Sciatic nerve (tissue), 2 donors: ENCODE data around the gene MRPL58. TPM values are rescaled to one million over a fixed set of nuclear protein-coding genes. Genes with fewer than 3 reads are reported as not detected.
"Not testable (repeated sequence)": the region's sequence is repeated elsewhere in the genome, so short reads cannot be mapped to it uniquely, and the experiment has no call there.

Experiments used
- ATAC-seq: fragments of 200-7000 bp; cut with Tn5 transposase; one replicate; pipeline ENCODE4 v1.9.1; 2020; ENCODE audit warnings: mild to moderate bottlenecking, moderate library complexity
- DNase-seq: peaks from one replicate; pipeline ENCODE4 v3.0.0-alpha.2; 2020; ENCODE audit warnings: low spot score
- intact Hi-C: fragments of 100-400 bp; cut with DNase I; formaldehyde crosslinking; loops from one replicate; pipeline ENCODE4 v1.14.2; 2022
- total RNA-seq: library from RNA; stranded (reverse); fragmentation: NEBNext Ultra II Directional; extraction: Animal tissue kit (Norgen Biotek cat#: 25700); gene quantifications from one replicate; pipeline ENCODE4 v1.2.1, GENCODE V29; 2021
- donor health status: DM: no; HTN: no; CAD: no.
- donor health status: DM: no; HTN: no; CAD: no.

The MRPL58 gene
- total RNA-seq, 1 donor from 2014 or later: 20.1 TPM

DNA sequence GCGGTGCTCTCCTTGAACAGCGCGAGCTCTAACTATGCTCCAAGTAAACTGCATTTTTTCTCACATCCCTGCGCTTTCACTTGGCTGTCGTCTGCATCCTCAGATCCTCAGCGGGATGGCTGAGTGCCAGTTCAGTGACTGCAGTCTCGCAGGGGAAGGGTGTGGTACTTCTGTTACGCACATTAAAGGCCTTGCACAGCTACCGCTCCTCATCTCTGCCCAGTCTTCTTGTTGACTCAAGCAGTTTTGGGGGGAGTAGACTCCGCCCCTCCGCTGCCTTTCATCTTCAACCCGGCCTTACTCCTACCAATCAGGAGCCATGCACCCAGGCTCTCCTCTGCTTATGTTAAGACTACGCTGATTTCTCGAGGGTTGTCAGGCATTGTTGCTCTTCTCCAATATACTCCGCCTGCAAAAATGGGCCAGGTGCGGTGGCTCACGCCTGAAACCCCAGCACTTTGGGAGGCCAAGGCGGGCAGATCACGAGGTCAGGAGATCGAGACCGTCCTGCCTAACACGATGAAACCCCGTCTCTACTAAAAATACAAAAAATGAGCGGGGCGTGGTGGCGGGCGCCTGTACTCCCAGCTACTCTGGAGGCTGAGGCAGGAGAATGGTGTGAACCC lies 24.3 kb downstream of the MRPL58 start:
- intact Hi-C loops: no loop called here
- DNase-seq: peak; percentile 88
- ATAC-seq: no peak

DNA sequence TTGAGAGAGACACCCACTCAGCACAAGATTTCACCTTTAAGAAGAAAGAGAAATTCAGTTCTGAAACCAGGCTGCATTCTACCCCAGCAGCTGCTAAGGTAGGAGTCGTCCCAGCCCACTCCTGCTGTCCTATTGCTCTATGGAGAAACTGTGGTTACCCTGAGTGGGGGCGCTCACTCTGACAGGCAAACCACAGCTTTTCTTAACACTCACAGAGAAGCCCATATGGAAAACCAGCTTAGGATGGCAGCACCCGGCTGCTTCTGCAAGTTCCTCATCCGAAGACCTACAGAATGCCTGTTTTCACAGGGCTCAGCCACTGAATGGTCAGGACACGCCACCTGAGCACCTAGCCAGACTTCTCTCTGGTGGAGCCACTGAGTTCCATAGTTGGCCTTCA lies 26.8 kb downstream of the MRPL58 start:
- intact Hi-C loops: no loop called here
- ATAC-seq (no peak), DNase-seq (no peak)

- DNase-seq (no peak), ATAC-seq (no peak)
- intact Hi-C loops: no loop called here
These were observed 29.3 kb downstream of the MRPL58 start for GRCh38 chr17:75041656-75042280.

DNA sequence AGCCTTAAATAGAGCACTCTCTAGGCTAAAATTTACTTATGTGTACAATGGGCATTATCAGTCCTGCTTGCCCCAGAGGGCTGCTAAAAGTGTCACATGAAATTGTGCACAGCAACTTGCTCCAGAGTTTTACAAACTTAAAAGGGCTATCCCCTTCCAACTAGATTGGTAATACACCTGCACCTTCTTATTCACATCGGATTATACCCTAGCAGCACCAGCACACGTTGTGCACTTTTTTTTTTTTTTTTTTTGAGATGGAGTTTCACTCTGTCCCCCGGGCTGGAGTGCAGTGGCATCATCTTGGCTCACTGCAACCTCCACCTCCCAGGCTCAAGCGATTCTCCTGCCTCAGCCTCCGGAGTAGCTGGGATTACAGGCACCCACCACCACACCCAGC lies 31.3 kb downstream of the MRPL58 start:
- intact Hi-C loops, DNase-seq, ATAC-seq: not testable (repeated sequence)

DNA sequence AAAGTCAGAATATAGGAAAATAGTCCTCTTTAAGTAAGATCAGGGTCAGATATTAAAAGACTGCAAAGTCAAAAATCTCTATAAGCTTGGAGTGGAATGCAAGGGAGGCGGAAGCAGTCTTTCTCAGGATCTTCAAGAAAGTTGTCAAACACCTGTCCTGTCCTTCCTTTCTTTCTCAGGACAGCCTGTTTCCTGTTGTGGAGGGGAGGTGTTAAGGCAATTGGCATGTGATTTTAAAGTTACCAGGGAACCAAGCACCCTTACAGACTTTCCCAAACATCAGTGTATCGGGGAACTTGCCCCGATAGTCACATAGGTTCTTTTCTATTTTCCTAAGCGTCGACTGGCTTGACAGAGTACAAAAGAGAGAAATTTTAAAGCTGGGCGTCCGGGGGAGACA lies 32.2 kb downstream of the MRPL58 start:
- no peak for ATAC-seq
- DNase-seq: no peak
- intact Hi-C loops: no loop called here

GRCh38 chr17:75045946-75046406 lies 33.5 kb downstream of the MRPL58 start:
- DNase-seq, intact Hi-C loops, ATAC-seq: not testable (repeated sequence)

GRCh38 chr17:75046407-75047289 lies 34.2 kb downstream of the MRPL58 start, which contains the start of the genes ATP5PD and KCTD2:
Gene ATP5PD, minus strand, starts transcription at chr17:75046969. Its CDS starts 4,319 bp downstream, at chr17:75042650.
Gene KCTD2, plus strand, starts transcription at chr17:75047225. Its CDS starts 26 bp downstream, at chr17:75047251.
- intact Hi-C loops: no loop called here
- ATAC-seq (peak; percentile 99), DNase-seq (peak; percentile 96)

GRCh38 chr17:75047398-75048098 lies 35.1 kb downstream of the MRPL58 start:
- DNase-seq (peak; percentile 71), ATAC-seq (no peak)
- intact Hi-C loops: no loop called here

DNA sequence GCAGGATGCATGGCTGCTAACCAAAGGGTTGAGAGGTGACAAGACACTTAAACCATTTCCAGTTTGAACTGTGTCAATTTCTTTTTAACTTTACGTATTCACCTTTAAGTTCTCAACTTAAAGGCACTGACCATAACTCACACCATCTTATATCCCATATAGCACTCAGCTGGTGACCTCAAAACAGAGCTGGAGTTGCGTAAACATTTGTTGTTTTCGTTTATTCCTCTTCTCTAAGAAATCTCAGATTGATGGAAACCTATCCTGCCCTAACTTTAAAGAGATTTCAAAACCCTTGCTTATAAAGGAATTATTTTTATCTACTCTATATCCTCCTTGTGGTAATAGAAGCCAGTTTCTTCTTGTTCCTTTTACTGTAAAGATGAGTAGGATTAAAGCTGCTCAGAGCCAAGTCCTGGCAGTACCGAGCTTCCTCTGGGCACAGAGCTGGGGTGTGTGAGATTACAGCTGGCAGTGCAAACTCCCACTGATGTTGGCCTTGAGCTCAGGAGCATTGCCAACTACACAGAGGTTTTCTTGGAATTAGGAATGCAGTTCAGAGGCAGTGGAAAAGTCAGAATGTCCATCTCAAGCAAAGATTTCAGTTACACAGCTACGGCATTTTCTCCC lies 35.9 kb downstream of the MRPL58 start:
- ATAC-seq: no peak
- DNase-seq: no peak
- intact Hi-C loops: no loop called here

GRCh38 chr17:75049057-75049456 lies 36.6 kb downstream of the MRPL58 start:
- intact Hi-C loops: no loop called here
- ATAC-seq (no peak), DNase-seq (no peak)

DNA sequence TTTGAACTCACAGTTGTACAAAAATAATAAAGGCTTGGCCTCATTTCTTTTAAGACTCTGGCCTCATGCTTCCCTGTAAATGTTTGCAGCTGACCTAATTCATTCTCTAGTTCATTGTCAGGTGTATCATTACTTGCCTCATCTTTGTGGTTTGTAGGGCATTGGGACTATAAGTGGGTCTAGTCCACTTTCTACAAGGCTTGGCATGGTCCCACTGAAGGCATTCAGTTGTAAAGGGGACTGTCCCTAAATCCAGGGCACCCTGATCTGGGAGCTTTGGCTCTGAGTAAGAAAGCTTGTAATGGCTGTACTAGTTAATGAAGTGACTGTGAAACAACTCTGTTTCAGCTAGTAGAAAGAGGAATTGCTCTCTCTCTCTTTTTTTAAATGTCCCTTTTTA lies 37.2 kb downstream of the MRPL58 start:
- ATAC-seq (no peak), DNase-seq (no peak)
- intact Hi-C loops: no loop called here

DNA sequence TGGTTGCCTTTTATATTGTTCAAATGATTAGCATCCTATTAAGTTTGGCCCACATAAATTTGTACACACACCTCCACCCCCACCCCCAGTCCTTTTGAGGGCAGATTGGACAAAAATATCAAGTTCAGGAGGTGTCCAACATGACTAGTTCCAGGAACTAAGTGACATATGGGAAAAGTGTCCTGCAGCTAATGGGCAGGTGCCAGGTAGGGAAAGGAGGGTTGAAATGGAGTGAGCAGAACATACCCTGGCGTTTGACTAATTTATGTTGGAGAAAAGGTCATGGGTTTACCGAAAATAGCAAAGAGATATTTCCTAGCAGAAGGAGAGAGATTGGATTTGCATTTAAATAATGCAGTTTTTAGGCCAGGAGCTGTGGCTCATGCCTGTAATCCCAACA lies 39.5 kb downstream of the MRPL58 start:
- intact Hi-C loops: no loop called here
- DNase-seq (no peak), ATAC-seq (no peak)

DNA sequence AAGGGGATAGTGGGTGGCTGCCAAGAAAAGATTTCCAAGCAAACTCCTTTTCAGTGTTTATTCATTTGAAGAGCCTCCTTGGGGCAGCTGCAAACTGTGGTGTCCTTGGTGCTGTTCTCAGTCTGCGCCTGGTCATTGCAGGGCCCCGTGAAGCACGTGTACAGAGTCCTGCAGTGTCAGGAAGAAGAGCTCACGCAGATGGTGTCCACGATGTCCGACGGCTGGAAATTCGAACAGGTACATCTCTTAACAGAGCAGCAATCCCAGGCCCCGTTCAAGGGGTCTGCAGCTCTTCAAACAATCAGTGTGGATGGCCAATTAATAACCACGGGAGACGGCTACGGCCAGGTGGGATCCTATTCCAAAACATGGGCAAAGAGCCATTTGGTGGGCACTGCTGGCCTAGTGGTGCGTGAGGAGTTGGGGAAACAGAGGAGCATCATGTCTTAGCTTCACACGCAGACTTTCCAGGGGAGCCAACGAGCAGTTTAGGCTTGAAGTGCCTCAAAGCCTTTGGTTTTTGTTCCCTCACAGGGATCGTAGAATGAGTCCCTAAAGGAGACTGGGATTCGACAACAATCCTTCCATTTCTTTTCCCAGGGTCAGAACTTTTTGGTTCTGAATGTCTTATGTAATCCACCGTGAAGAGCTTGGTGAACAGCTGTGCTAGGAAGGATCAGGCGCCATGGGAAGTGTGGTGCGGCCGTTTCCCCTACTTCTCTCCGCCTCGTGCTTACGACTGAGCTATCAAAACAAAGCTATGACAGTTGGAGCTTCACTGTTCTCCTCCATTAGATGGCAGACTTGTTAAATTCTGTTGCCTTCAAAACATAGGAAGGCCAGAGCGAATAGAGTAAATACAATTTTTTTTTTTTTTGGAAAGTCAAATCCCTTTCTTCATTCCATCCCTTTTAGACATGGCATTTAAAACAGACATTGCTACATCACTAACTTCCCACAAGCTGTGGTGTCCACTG lies 47.2 kb downstream of the MRPL58 start:
- ATAC-seq: peak; percentile 93
- DNase-seq: no peak
- intact Hi-C loops: no loop called here

DNA sequence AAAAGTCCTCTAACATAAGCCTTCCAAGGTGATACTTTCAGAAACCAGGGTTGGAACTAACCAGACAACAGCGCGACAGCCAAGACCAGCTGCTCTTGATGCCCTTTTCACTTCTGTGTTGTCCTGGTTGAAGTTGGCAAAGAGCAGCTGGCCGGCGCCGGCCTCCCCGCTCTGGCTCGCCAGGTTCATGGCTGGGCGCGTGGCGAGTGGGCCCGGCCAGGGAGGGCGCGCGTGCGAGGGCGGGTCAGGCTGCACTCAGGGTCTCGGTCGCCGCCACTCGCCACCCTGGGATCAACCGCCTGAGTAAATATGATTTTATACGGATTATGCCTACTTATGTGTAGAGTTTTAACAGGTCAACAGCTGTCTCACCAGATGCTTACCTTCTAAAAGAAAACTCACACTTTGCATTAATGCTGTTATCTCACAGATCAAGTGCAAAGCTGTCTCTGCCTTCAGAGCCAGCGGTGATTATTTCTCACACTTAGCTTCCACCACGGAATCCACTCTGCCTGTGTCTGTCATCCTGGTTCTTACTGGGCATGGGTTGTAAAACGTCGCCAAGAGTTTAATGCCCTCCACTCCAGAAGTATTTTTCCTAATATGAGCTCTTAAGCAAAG lies 48.1 kb downstream of the MRPL58 start:
- DNase-seq (no peak), ATAC-seq (no peak)
- intact Hi-C loops: no loop called here

DNA sequence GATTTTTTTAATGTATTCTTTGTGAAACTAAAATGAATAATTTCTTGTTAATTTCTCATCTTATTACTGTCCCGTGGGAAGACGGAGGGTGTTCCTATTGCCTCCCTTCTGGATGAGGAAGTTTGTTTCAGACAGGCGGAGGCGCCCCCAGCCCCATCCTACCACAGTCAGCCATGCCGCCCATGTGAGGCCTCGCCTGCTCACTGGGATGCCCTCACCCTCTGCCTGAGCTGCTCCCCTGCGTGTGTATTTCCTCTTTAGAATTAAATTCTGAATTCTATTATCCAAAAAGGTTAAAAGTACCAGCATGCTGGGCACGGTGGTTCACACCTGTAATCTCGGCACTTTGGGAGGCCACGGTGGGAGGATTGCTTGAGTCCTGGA lies 48.6 kb downstream of the MRPL58 start:
- DNase-seq: no peak
- intact Hi-C loops: no loop called here
- ATAC-seq: no peak

GRCh38 chr17:75061618-75062017 lies 49.1 kb downstream of the MRPL58 start:
- DNase-seq (no peak), ATAC-seq (no peak)
- intact Hi-C loops: no loop called here

DNA sequence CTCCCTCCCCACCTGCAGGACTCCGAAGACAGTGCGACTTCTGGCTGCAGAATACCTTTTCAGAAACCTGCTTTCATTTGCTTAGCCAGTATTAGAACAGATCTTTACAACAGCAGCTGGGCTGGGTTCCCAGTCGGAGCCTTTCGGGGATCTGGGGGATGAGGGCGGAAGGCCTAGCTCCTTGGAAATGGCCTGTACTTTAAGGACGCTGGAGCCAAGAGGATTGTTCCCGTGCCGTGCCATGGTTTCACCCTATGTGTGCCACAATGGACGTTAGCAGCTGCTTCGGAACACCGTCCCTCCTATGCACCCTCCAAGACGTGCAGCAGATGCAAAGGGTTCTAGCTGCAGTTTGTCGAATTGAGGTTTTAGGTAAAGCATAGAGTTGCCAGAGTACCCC lies 50.7 kb downstream of the MRPL58 start:
- intact Hi-C loops: no loop called here
- ATAC-seq: no peak
- no peak for DNase-seq
